T-helper 1 cell (primary cell): Measurements from ENCODE around the gene RABL3.
"Not testable (repeated sequence)": the region's sequence is repeated elsewhere in the genome, so short reads cannot be mapped to it uniquely, and the experiment has no call there.

Source experiments
- DNase-seq, 5 donors: peaks; one replicate each; pipeline ENCODE4 v3.0.0-alpha.2; 2012 to 2020

The RABL3 gene

GRCh38 chr3:120642368-120642948, 99.9 kb downstream of the RABL3 start:
- no peak for DNase-seq

GRCh38 chr3:120641696-120642246, 100.5 kb downstream of the RABL3 start:
- DNase-seq: no peak

GRCh38 chr3:120640231-120640630, 102.1 kb downstream of the RABL3 start:
- DNase-seq: no peak

- DNase-seq: not testable (repeated sequence)
Observed at GRCh38 chr3:120638820-120639219, 103.5 kb downstream of the RABL3 start.

GRCh38 chr3:120637851-120638559, 104.3 kb downstream of the RABL3 start:
- DNase-seq: no peak

- no peak for DNase-seq
Observed at GRCh38 chr3:120636795-120637401, 105.4 kb downstream of the RABL3 start.
